AG08395 (cell line): ENCODE data around the gene ZNF75A.

Experiments
- DNase-seq: peaks from one replicate; pipeline ENCODE4 v3.0.0; 2012; ENCODE audit warnings: mixed read lengths, low spot score

The ZNF75A gene

GRCh38 chr16:3289998-3290673, 15.2 kb upstream of the ZNF75A start:
- no peak for DNase-seq

- peak; percentile 8 for DNase-seq
Observed at GRCh38 chr16:3292604-3293003, 12.7 kb upstream of the ZNF75A start.

- DNase-seq, result no peak
Observed at GRCh38 chr16:3295209-3295608, 10.1 kb upstream of the ZNF75A start.

- DNase-seq, result no peak
Observed at GRCh38 chr16:3295783-3296182, 9.5 kb upstream of the ZNF75A start.

- DNase-seq, result no peak
Observed at GRCh38 chr16:3304370-3304769, 927 bp upstream of the ZNF75A start.

- no peak for DNase-seq
Observed at GRCh38 chr16:3306078-3306477, 781 bp downstream of the ZNF75A start.

- no peak for DNase-seq
Observed at GRCh38 chr16:3311496-3311895, 6.2 kb downstream of the ZNF75A start.

- no peak for DNase-seq
Observed at GRCh38 chr16:3317315-3317999, 12.2 kb downstream of the ZNF75A start.

GRCh38 chr16:3321816-3322215, 16.5 kb downstream of the ZNF75A start:
- DNase-seq, result no peak

- DNase-seq, result no peak
Observed at GRCh38 chr16:3327514-3327913, 22.2 kb downstream of the ZNF75A start.

GRCh38 chr16:3328104-3328503, 22.8 kb downstream of the ZNF75A start:
- no peak for DNase-seq

- DNase-seq, result no peak
Observed at GRCh38 chr16:3328643-3329042, 23.3 kb downstream of the ZNF75A start.

- DNase-seq, result no peak
Observed at GRCh38 chr16:3346041-3346440, 40.7 kb downstream of the ZNF75A start.

- no peak for DNase-seq
Observed at GRCh38 chr16:3347586-3347985, 42.3 kb downstream of the ZNF75A start.

- DNase-seq, result no peak
Observed at GRCh38 chr16:3348547-3349167, 43.4 kb downstream of the ZNF75A start.

- DNase-seq, result no peak
Observed at GRCh38 chr16:3349175-3349574, 43.9 kb downstream of the ZNF75A start.

- DNase-seq, result no peak
Observed at GRCh38 chr16:3355589-3355988, 50.3 kb downstream of the ZNF75A start, which contains the start of gene OR2C1. OR2C1 (plus strand) TSS chr16:3355889; CDS start chr16:3355941, 52 bp downstream.

- no peak for DNase-seq
Observed at GRCh38 chr16:3356118-3356517, 50.8 kb downstream of the ZNF75A start.

GRCh38 chr16:3358871-3359270, 53.6 kb downstream of the ZNF75A start:
- DNase-seq, result no peak

- no peak for DNase-seq
Observed at GRCh38 chr16:3362931-3363330, 57.6 kb downstream of the ZNF75A start.

- no peak for DNase-seq
Observed at GRCh38 chr16:3363793-3364192, 58.5 kb downstream of the ZNF75A start.

GRCh38 chr16:3364774-3365427, 59.6 kb downstream of the ZNF75A start:
- peak; percentile 95 for DNase-seq
